ENCODE measurements around the gene TMED5. TPM values are rescaled to one million over a fixed set of nuclear protein-coding genes. Genes with fewer than 3 reads are reported as not detected.

TMED5 gene
- total RNA-seq, 4 donors from 2014 or later, result 38.8 to 76.9 (median 57.5) TPM

DNA sequence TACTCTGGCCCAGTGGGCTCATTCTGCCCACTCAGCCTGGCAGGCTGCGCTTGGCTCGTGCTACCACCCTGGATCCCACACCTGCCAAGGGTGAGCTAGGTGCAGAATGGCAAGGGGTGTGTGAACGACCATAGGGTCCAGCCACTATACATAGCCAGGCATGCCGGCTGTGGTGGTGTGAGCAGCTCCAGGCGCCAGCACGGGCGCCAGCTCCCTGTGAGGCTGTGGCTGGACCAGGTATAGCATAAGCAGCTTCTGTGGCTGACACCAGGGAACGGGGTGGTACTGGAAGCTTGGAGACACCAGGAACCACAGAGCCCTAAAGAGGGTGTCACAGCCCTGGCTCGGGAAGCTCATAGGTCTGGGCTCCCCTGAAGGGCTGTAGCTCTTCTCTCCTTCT is 18.9 kb upstream of the TMED5 start:
- TF ChIP-seq POLR2A (IDR thresholded peaks at IDR 0.05), result no peak
- TF ChIP-seq, protein P1, sequence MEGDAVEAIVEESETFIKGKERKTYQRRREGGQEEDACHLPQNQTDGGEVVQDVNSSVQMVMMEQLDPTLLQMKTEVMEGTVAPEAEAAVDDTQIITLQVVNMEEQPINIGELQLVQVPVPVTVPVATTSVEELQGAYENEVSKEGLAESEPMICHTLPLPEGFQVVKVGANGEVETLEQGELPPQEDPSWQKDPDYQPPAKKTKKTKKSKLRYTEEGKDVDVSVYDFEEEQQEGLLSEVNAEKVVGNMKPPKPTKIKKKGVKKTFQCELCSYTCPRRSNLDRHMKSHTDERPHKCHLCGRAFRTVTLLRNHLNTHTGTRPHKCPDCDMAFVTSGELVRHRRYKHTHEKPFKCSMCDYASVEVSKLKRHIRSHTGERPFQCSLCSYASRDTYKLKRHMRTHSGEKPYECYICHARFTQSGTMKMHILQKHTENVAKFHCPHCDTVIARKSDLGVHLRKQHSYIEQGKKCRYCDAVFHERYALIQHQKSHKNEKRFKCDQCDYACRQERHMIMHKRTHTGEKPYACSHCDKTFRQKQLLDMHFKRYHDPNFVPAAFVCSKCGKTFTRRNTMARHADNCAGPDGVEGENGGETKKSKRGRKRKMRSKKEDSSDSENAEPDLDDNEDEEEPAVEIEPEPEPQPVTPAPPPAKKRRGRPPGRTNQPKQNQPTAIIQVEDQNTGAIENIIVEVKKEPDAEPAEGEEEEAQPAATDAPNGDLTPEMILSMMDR (IDR thresholded peaks at IDR 0.05), result no peak
- no peak overlapping the region for H3K27ac ChIP-seq
- no peaks in the 10 kb centered on the region for H3K36me3 ChIP-seq
- H3K27me3 ChIP-seq, result no peaks in the 10 kb centered on the region
- no peaks in the 10 kb centered on the region for H3K9me3 ChIP-seq
- no peaks in the 10 kb centered on the region for H3K4me1 ChIP-seq
- DNase-seq, result no peak
- H3K4me3 ChIP-seq, result no peak overlapping the region

DNA sequence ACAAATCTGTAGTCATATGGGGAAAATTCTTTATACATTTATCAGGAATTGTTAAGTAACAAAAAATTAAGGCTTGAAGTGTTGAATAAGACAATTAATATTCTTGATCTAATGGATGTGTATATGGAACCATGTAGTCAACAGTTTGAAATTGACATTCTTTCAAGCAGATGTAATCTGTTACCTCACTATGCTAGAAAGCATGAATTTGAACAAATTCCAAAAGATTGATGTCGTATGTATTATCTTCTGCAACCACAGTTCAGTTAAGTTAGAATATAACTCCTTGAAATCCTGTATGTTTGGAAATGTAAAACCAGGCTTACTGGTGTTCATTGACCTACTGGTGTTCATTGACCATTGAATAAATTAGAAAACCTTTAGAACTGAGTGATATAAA is 16.4 kb upstream of the TMED5 start:
- no peaks in the 10 kb centered on the region for H3K27me3 ChIP-seq
- no peak overlapping the region for H3K4me3 ChIP-seq
- TF ChIP-seq POLR2A (IDR thresholded peaks at IDR 0.05), result no peak
- TF ChIP-seq, protein P1 (IDR thresholded peaks at IDR 0.05), result no peak
- no peak overlapping the region for H3K27ac ChIP-seq
- DNase-seq, result no peak
- H3K36me3 ChIP-seq, result no peaks in the 10 kb centered on the region
- no peaks in the 10 kb centered on the region for H3K9me3 ChIP-seq
- H3K4me1 ChIP-seq, result no peaks in the 10 kb centered on the region

DNA sequence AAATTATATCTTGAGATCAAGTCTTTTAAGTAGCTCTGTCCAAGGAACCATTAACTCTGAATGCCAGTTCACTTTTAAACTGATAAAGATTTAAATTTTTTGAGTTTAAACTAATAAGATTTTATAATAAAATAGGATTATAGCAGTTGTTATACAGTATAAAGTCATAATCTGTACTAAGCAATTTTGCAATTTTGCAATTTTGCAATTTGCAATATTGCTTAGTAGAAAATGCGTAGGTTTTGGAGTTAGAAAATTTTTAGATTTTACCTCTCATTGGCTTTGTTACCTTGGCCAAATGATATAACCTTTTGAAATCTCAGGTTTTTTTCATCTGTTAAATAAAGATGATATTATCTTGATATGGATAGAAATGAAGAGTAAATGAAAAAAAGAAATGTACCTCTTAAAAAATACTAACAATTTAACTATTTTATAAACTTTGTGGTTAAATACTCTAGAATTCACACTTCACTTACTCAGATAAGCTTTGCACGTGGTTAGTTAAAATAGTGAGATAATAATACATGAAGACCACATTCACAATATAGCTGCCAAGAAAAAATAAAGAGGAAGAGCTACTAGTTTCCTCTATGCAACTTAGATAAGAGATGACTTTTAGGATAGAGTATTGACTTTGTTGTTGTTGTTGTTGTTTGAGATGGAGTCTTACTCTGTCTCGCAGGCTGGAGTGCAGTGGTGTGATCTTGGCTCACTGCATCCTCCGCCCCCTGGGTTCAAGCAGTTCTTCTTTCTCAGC is 14.2 kb upstream of the TMED5 start:
- Histone ChIP-seq H3K9me3 (no peaks in the 10 kb centered on the region), H3K27me3 (no peaks in the 10 kb centered on the region), H3K27ac (no peak overlapping the region), H3K36me3 (no peaks in the 10 kb centered on the region), H3K4me3 (no peak overlapping the region), H3K4me1 (no peaks in the 10 kb centered on the region)
- no peak for DNase-seq
- TF ChIP-seq, protein P1 (IDR thresholded peaks at IDR 0.05), result no peak
- TF ChIP-seq POLR2A (IDR thresholded peaks at IDR 0.05), result no peak

DNA sequence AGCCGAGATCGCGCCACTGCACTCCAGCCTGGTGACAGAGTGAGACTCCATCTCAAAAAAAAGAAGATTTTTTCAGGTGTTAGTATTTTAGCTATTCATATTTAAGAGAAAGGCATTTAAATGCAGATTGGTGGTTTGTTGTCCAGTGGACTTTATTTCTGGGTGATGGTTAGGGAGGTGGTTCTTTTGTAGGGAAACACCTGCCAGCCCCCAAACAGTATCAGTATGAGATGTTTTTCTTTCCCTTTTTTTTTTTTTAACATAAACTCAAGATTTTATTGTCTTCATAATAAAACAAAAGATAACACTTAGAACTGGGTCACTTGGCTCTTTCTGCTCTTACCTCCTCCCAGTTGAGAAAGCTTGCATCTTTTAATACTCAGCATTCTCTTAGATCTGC is 10.2 kb upstream of the TMED5 start:
- no peak overlapping the region for H3K27ac ChIP-seq
- no peak overlapping the region for H3K4me3 ChIP-seq
- no peak for DNase-seq
- no peaks in the 10 kb centered on the region for H3K4me1 ChIP-seq
- no peaks in the 10 kb centered on the region for H3K36me3 ChIP-seq
- no peaks in the 10 kb centered on the region for H3K9me3 ChIP-seq
- no peak for TF ChIP-seq POLR2A (IDR thresholded peaks at IDR 0.05)
- TF ChIP-seq, protein P1 (IDR thresholded peaks at IDR 0.05), result no peak
- H3K27me3 ChIP-seq, result no peaks in the 10 kb centered on the region

DNA sequence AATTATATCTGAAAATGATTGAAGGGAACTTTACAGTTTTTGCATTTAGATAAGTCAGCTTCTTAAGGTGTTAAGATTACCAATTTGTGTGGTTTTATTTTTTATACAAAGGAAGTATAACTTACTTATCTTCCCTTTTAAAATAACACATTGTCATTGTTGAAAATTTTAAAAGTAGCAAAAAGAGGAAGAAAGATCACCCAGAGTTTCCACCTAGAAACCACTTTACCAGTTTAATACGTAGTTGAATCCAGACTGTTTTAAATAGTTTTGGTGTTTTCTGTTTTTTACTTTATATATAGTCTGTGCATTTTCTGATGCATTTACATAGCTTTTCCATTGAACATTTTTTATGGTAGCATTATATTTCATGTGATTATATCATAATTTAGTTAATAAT is 6.5 kb upstream of the TMED5 start:
- no peaks in the 10 kb centered on the region for H3K4me1 ChIP-seq
- no peaks in the 10 kb centered on the region for H3K9me3 ChIP-seq
- DNase-seq, result no peak
- H3K4me3 ChIP-seq, result no peak overlapping the region
- TF ChIP-seq, protein P1 (IDR thresholded peaks at IDR 0.05), result no peak
- no peak for TF ChIP-seq POLR2A (IDR thresholded peaks at IDR 0.05)
- H3K27me3 ChIP-seq, result no peaks in the 10 kb centered on the region
- H3K27ac ChIP-seq, result no peak overlapping the region
- no peaks in the 10 kb centered on the region for H3K36me3 ChIP-seq

All from Peyer's patch (tissue), 4 donors.